ENCODE data around the gene INHA. TPM values are rescaled to one million over a fixed set of nuclear protein-coding genes. Genes with fewer than 3 reads are reported as not detected.

INHA gene
- total RNA-seq, 4 donors from 2014 or later, result 0.50 to 1.1 (median 0.81) TPM; not detected in 1

- Histone ChIP-seq H3K4me1 (peaks cover 21 to 24% of the 10 kb centered on the region in 2 donors), H3K27ac (no peak overlapping the region), H3K27me3 (no peaks in the 10 kb centered on the region), H3K36me3 (peaks cover 14 to 17% of the 10 kb centered on the region in 2 donors), H3K4me3 (replicated peaks in 1 of 3) (peak overlapping the region in 1 of 3 donors; percentile 15), H3K9me3 (no peaks in the 10 kb centered on the region)
- 6 to 20% methylated on average over 9 to 13 of the region's 48 CpGs for WGBS, 2 donors
- TF ChIP-seq POLR2A (IDR thresholded peaks at IDR 0.05), result peak in 1 of 2 donors; percentile 19
- TF ChIP-seq CTCF (IDR thresholded peaks at IDR 0.05), result peak; percentile 92 to 99 (median 97)
- intact Hi-C loops (cut with DNase I), result loop anchor here (2.0 to 5.0 kb wide), 2 partner anchors 101 to 146 kb away; no protein-coding TSS in a partner anchor
- peak; percentile 93 for DNase-seq
These were observed 30.4 kb upstream of the INHA start for GRCh38 chr2:219541611-219542180.

- Histone ChIP-seq H3K36me3 (peaks cover 14 to 17% of the 10 kb centered on the region in 2 donors), H3K27me3 (no peaks in the 10 kb centered on the region), H3K4me1 (peaks cover 21 to 24% of the 10 kb centered on the region in 2 donors), H3K27ac (peak overlapping the region; percentile 78 to 91 (median 84)), H3K9me3 (no peaks in the 10 kb centered on the region), H3K4me3 (replicated peaks in 1 of 3) (peak overlapping the region; percentile 33 to 83 (median 79))
- intact Hi-C loops (cut with DNase I), result loop anchor here (5.0 kb wide), 1 partner anchor 144 kb away; no protein-coding TSS in a partner anchor
- DNase-seq, result peak; percentile 65 to 67
- no peak for TF ChIP-seq CTCF (IDR thresholded peaks at IDR 0.05)
- no peak for TF ChIP-seq POLR2A (IDR thresholded peaks at IDR 0.05)
- 0 to 1% methylated on average over 7 to 16 of the region's 66 CpGs for WGBS, 2 donors
These were observed 29.0 kb upstream of the INHA start for GRCh38 chr2:219542931-219543595.

- TF ChIP-seq POLR2A (IDR thresholded peaks at IDR 0.05) (peak in 1 of 2 donors; percentile 85), CTCF (IDR thresholded peaks at IDR 0.05) (no peak)
- H3K4me3 ChIP-seq (replicated peaks in 1 of 3), result peak within 1 kb of the TSS; percentile 33 to 83 (median 79)
- H3K27me3 ChIP-seq, result no peaks in the 10 kb centered on the region
- intact Hi-C loops (cut with DNase I), result loop anchor here (5.0 kb wide), 1 partner anchor 144 kb away; no protein-coding TSS in a partner anchor
- H3K4me1 ChIP-seq, result peaks cover 21 to 24% of the 10 kb centered on the region in 2 donors
- no peaks in the 10 kb centered on the region for H3K9me3 ChIP-seq
- DNase-seq, result peak; percentile 99
- H3K27ac ChIP-seq, result peak within 1 kb of the TSS; percentile 78 to 91 (median 84)
- 1 to 2% methylated on average over 17 to 22 of the region's 75 CpGs for WGBS, 2 donors
- H3K36me3 ChIP-seq, result peaks cover 14 to 17% of the 10 kb centered on the region in 2 donors
These were observed 28.3 kb upstream of the INHA start, which contains the start of the genes CHPF and TMEM198 for GRCh38 chr2:219543596-219544358. CHPF (minus strand) TSS chr2:219543809; CDS start chr2:219543538, 271 bp downstream. TMEM198 (plus strand) TSS chr2:219544028; CDS start chr2:219544728, 700 bp downstream.

GRCh38 chr2:219544567-219544966 is 27.5 kb upstream of the INHA start:
- WGBS, 2 donors, result 39 to 43% methylated on average over 9 of the region's 9 CpGs
- peak overlapping the region in 1 of 3 donors; percentile 79 for H3K4me3 ChIP-seq (replicated peaks in 1 of 3)
- DNase-seq, result no peak

More at GRCh38 chr2:219544567-219544966, 27.5 kb upstream of the INHA start:
- Histone ChIP-seq H3K27me3 (no peaks in the 10 kb centered on the region), H3K27ac (no peak overlapping the region), H3K4me1 (peaks cover 21 to 24% of the 10 kb centered on the region in 2 donors), H3K36me3 (peaks cover 6 to 11% of the 10 kb centered on the region in 2 donors), H3K9me3 (no peaks in the 10 kb centered on the region)
- TF ChIP-seq CTCF (IDR thresholded peaks at IDR 0.05) (no peak), POLR2A (IDR thresholded peaks at IDR 0.05) (no peak)
- intact Hi-C loops (cut with DNase I), result loop anchor here (5.0 kb wide), 1 partner anchor 143 kb away; no protein-coding TSS in a partner anchor

All from thyroid gland (tissue), 4 donors.